DOHH2 (cell line): ENCODE data around the gene ZBTB16.

Experiments
- H3F3A ChIP-seq: fragments of 200-600 bp; sonication (generic), shearing (Covaris generic); 2 replicates; pipeline ENCODE4 v1.6.0; 2016; ENCODE audit warnings: antibody characterized with exemption, mild to moderate bottlenecking; ENCODE audit not compliant: control insufficient read depth, insufficient read depth
- H3K27ac ChIP-seq: fragments of 200-600 bp; sonication (generic); 2 replicates; pipeline ENCODE4 v1.5.1; 2014; ENCODE audit warnings: low read depth, mild to moderate bottlenecking, low read length, moderate library complexity
- H3K27me3 ChIP-seq: fragments of 200-600 bp; sonication (generic); 2 replicates; pipeline ENCODE4 v1.6.1; 2014; ENCODE audit warnings: mild to moderate bottlenecking, low read length, mixed read lengths; ENCODE audit not compliant: control insufficient read depth
- H3K36me3 ChIP-seq: fragments of 200-600 bp; sonication (generic); 2 replicates; pipeline ENCODE4 v1.6.1; 2014; ENCODE audit warnings: mild to moderate bottlenecking, low read length, moderate library complexity, mixed read lengths; ENCODE audit not compliant: control insufficient read depth
- H3K4me1 ChIP-seq: fragments of 200-600 bp; sonication (generic); 2 replicates; pipeline ENCODE4 v1.6.1; 2014; ENCODE audit warnings: mild to moderate bottlenecking, low read length, mixed read lengths; ENCODE audit not compliant: control insufficient read depth
- H3K4me2 ChIP-seq: fragments of 200-600 bp; sonication (generic); 2 replicates; pipeline ENCODE4 v1.6.0; 2014; ENCODE audit warnings: mild to moderate bottlenecking, low read length, moderate library complexity
- H3K4me3 ChIP-seq: fragments of 200-600 bp; sonication (generic); 2 replicates; pipeline ENCODE4 v1.5.1; 2014; ENCODE audit warnings: mild to moderate bottlenecking, low read length, mixed read lengths
- H3K79me2 ChIP-seq: fragments of 200-600 bp; sonication (generic); 2 replicates; pipeline ENCODE4 v1.6.1; 2014; ENCODE audit warnings: mild to moderate bottlenecking, low read length, mixed read lengths; ENCODE audit not compliant: control insufficient read depth
- H3K9me2 ChIP-seq: fragments of 200-600 bp; sonication (generic); replicated peaks from 2 replicates; pipeline ENCODE4 v1.6.1; 2014; ENCODE audit warnings: mild to moderate bottlenecking, low read length, mixed read lengths; ENCODE audit not compliant: control insufficient read depth
- H3K9me3 ChIP-seq: fragments of 200-600 bp; sonication (generic); 2 replicates; pipeline ENCODE4 v1.6.1; 2014; ENCODE audit warnings: antibody characterized with exemption, low read length, mixed read lengths; ENCODE audit not compliant: control insufficient read depth, insufficient read depth
- H4K20me1 ChIP-seq: fragments of 200-600 bp; sonication (generic); 2 replicates; pipeline ENCODE4 v1.6.0; 2014; ENCODE audit warnings: low read depth, mild to moderate bottlenecking, antibody characterized with exemption, low read length, moderate library complexity; ENCODE audit not compliant: control insufficient read depth, insufficient read depth
- CTCF ChIP-seq: fragments of 200-600 bp; sonication (generic); IDR thresholded peaks from one replicate; pipeline ENCODE4 v1.5.1; 2014; ENCODE audit warnings: antibody characterized with exemption, mild to moderate bottlenecking, low read depth, low read length; ENCODE audit not compliant: poor library complexity, severe bottlenecking
- EZH2phosphoT487 ChIP-seq: fragments of 200-600 bp; sonication (generic); IDR thresholded peaks from 2 replicates; pipeline ENCODE4 v1.6.1; 2017; ENCODE audit warnings: borderline replicate concordance, mild to moderate bottlenecking, antibody characterized with exemption, low read length, moderate library complexity, mixed read lengths

Gene ZBTB16

DNA sequence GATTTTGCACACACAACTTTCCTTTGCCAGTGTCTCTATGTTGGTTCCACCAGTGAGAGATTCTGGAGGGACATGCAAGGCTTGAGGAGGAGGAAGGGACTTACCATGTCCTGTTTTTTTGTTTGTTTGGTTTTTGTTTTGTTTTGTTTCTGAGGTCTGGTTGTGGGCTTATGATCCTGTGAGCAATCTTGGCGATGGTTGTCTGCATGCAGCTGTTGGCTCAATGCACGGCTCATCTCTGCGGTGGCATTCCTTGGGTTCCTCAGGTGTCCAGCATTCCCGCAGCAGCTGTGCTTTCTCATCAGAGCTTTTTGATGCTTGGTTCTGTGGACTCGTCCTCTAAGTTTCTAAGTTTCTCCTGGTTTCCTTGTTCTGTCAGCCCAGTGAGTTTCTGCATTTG is 231.9 kb downstream of the ZBTB16 start:
- Histone ChIP-seq H4K20me1 (no peaks in the 10 kb centered on the region), H3K4me3 (no peak overlapping the region), H3F3A (no peaks in the 10 kb centered on the region), H3K4me2 (no peak overlapping the region), H3K27ac (no peak overlapping the region), H3K9me2 (no peaks in the 10 kb centered on the region), H3K9me3 (no peaks in the 10 kb centered on the region), H3K36me3 (no peaks in the 10 kb centered on the region), H3K27me3 (peaks cover 22% of the 10 kb centered on the region), H3K4me1 (no peaks in the 10 kb centered on the region), H3K79me2 (no peaks in the 10 kb centered on the region)
- no peak for TF ChIP-seq EZH2phosphoT487
- no peak for TF ChIP-seq CTCF

GRCh38 chr11:114291842-114292680 is 232.6 kb downstream of the ZBTB16 start:
- TF ChIP-seq CTCF, result no peak
- no peak for TF ChIP-seq EZH2phosphoT487
- no peaks in the 10 kb centered on the region for H4K20me1 ChIP-seq
- no peaks in the 10 kb centered on the region for H3K79me2 ChIP-seq
- peaks cover 22% of the 10 kb centered on the region for H3K27me3 ChIP-seq
- H3K4me2 ChIP-seq, result no peak overlapping the region
- no peak overlapping the region for H3K4me3 ChIP-seq
- H3K9me3 ChIP-seq, result no peaks in the 10 kb centered on the region
- H3K36me3 ChIP-seq, result no peaks in the 10 kb centered on the region
- H3F3A ChIP-seq, result no peaks in the 10 kb centered on the region
- no peak overlapping the region for H3K27ac ChIP-seq
- H3K9me2 ChIP-seq, result no peaks in the 10 kb centered on the region
- H3K4me1 ChIP-seq, result no peaks in the 10 kb centered on the region

DNA sequence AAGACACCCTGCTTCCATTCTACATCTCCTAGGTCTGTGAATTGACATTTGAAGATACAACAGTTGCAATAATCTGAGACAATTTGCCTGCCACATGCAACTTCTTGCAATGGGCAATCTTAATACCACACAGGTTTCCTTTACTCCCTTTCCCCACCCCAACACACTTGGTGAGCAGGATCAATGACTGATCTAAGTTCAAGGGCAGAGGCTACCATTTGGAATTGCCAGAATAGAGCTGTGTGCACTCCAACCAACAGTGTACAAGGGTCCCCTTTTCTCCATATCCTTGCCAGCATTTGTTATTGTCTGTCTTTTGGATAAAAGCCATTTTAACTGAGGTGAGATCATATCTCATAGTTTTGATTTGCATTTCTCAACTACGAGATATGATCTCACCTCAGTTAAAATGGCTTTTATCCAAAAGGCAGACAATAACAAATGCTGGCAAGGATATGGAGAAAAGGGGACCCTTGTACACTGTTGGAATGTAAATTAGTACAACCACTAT is 233.7 kb downstream of the ZBTB16 start:
- Histone ChIP-seq H4K20me1 (no peaks in the 10 kb centered on the region), H3K4me1 (no peaks in the 10 kb centered on the region), H3K4me2 (no peak overlapping the region), H3K79me2 (no peaks in the 10 kb centered on the region), H3K9me2 (no peaks in the 10 kb centered on the region), H3K36me3 (no peaks in the 10 kb centered on the region), H3K27ac (no peak overlapping the region), H3K27me3 (peaks cover 21% of the 10 kb centered on the region), H3K4me3 (no peak overlapping the region), H3K9me3 (no peaks in the 10 kb centered on the region), H3F3A (no peaks in the 10 kb centered on the region)
- TF ChIP-seq EZH2phosphoT487 (no peak), CTCF (no peak)
